Right lung (tissue), 5 donors: ENCODE data around the gene FAS. TPM values are rescaled to one million over a fixed set of nuclear protein-coding genes. Genes with fewer than 3 reads are reported as not detected.

ENCODE experiments used
- DNase-seq, 2 donors: peaks; one replicate each; pipeline ENCODE4 v3.0.0-alpha.2; 2013
- polyA plus RNA-seq, 5 donors: library from polyadenylated mRNA; unstranded; fragments of 120-200 nt; gene quantifications; one replicate each; pipeline versions ENCODE4 v1.2.1 to v1.2.3, GENCODE V29; 2013; ENCODE audit warnings: inconsistent platforms in 1 of 5, low replicate concordance in 1 of 5; ENCODE audit not compliant: insufficient read length in 5 of 5, insufficient read depth in 1 of 5

Gene FAS
- polyA plus RNA-seq, 5 donors, result 15.9 to 29.5 (median 24.6) TPM

DNA sequence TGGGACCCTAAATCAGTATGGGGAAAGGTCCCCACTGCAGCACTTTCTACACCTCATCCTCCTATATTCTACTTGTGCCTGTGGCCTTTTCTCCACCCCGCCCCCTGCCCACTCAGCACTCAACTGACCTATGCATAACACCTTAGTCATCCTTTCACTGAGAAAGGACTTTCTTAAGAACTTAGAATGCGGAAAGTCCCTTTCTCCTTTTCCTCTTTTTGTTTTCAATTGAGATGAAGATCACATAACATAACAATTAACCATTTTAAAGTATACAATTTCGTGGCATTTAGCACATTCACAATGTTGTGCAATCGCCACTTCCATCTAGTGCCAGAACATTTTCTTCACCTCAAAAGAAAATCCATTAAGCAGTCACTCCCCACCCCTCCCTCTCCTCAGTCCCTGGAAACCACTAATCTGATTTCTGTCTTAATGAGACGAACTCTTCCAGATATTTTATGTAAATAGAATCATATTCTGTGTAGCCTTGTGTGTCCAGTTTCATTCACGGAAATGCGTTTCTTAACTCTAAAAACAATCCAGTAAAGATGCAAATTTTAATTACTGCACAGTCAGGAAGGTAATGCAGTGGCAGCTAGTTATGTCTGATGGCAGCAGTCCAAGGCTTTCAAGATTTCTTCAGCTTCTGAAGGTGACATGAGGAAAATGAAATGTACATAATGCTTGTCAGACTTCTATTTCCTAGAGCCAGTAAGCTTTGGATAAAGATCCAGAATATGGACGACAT is 41.7 kb downstream of the FAS start:
- DNase-seq, result peak; percentile 40 to 46

DNA sequence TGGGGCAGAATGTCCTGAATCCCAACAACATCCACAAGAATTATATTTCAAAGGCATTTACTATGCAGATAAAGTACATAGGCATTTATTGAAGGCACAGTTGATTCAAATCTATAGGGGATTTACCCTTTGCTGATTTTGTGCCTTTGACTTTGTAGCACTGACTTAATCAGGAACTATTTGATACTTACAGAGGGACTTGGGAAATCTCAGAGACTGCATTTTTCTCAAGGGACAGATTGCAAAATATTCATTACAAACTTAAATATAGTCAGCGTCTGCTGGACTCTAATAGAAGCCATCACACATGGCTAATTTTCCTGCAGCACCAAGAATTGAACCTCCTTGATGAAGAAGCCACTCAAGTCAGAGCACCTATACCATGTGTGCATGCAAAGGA is 44.9 kb downstream of the FAS start:
- DNase-seq, result no peak

DNA sequence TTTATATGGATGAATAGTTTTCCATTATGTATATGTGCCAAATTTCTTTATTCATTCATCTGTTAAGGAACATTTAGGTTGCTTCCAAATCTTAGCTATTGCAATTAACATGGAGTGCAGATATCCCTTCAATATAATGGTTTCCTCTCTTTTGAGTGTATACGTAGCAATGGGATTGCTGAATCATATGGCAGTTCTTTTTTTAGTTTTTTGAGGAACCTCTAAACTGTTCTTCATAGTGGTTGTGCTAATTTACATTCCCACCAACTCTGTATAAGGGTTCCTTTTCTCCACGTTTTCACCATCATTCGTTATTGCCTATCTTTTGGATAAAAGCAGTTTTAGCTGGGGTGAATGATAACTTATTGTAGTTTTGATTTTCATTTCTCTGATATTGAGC is 46.5 kb downstream of the FAS start:
- no peak for DNase-seq

DNA sequence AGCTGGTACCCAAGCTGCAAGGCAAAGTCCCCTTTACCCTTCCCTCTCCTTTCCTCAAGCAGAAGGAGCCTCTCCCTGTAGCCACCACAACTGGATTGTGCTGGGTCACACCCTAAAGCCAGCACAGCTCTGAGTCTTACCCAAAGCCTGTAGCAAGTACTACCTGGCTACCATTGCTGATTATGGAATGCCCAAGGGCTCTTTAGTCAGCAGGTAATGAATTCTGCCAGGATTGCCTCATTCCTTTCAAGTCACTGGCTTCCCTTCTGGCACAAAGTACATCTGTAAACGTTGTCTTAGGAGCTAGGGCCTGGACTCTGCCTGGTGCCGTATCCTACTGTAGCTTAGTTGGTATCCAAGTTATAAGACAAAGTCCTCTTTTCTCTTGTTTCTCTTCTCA is 52.0 kb downstream of the FAS start:
- no peak for DNase-seq

DNA sequence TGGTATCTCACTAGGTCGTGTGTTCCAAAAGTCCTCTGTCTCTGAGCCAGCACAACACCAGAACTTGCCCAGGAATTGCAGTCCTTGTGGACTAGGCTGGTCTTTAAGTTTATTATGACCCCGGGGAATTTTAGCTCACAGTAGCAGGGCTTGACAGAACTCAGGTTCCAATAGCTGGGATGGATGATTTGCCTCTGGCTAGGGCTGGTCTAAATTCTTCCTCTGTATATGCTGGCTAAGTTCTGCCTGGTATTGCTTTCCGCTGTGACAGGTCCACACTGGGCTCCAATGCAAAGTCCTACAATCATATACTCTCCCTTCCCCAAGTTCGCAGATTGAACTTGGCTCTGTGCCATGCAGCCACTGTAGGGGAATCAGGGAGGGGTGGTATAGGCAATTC is 52.5 kb downstream of the FAS start:
- DNase-seq, result no peak

DNA sequence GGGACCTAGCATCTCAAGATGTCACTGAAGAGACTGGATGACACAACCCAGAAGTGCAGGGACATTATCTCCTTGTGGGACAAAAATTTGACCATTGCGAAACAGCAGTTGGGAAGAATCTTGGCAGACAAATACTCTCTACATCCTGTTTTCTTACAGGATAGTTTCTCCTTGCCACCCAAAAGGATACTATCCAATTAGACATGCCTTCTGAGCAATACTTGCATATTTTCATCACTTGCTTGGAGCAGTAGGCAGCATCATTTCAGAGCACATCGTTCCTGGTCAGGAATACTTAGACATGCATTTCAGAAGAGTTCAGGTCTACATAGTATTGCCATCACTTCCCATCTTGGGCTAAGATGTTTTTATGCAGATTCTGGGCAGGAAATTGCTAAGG is 56.8 kb downstream of the FAS start:
- DNase-seq, result no peak

DNA sequence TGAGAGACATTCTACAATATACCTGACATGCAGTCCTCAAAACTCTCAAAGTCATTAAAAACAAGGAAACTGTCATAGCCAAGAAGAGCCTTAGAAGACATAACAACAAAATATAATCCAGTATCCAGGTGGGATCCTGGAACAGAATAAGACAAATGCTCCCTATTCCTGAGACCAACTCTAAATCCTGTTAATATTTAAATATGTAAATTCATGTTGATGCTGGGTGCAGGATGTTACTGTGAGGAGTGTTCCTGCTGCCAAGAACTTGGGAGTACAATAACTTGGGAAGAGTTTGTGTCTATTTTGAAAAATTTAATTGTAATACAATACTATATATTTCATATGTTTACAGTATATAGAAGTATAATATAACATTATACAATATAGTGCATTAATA is 61.0 kb downstream of the FAS start:
- no peak for DNase-seq

DNA sequence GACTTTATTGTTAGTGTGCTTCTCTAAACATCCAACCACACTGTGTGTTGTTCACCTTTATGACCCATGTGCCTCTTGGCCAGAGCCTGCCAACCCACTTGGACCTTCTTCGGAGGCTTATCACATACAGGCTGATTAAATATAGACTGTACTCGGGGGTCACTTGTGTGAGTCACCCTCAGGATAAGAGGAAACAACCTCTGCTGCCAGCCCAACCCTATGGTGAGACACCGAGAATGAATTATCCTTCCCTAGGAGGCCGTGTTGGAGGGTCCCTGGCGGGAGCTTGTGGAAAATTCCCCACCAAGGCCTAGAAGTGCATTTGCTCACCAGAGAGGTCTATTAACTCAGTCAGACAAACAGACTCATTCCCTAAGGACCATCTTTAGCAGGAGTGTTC is 63.0 kb downstream of the FAS start:
- no peak for DNase-seq

DNA sequence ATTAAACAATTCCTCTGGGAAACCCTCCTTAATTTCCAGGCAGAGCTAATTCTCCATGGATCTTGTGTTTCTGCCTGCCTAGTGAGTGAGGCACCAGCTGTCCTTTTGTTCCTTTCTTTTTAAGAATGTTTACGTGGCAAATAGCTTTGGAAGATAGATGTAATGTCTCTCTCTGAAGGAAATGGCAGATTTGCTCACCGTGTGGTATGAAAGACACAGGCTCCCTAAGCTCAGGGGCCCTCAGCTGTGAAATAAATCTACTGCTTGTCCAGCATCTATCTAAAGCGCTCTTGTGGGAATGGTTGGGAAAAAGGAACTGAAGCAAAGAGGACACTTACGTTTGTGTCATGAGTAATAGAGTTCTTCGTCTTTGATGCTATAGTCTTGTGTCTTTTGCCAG is 64.6 kb downstream of the FAS start:
- DNase-seq, result no peak

DNA sequence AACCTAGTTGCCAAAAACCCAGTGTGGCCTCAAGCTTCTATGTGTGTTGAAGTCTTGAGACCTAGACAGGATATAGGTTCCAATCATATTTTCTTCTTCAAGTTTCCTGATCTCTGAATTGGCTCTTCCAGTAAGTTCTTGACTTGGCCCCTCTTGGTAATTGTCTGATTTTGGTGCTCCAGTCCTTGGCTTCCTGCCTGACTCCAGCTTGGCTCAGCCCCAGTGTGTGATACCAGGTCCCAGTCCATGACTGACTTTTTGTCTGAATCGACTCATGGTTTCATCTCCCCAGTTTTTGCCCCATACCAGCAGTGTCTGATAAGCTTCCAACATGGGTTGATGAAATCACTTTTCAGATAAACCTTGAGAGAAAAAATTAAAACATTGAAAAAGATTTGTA is 72.3 kb downstream of the FAS start:
- no peak for DNase-seq

DNA sequence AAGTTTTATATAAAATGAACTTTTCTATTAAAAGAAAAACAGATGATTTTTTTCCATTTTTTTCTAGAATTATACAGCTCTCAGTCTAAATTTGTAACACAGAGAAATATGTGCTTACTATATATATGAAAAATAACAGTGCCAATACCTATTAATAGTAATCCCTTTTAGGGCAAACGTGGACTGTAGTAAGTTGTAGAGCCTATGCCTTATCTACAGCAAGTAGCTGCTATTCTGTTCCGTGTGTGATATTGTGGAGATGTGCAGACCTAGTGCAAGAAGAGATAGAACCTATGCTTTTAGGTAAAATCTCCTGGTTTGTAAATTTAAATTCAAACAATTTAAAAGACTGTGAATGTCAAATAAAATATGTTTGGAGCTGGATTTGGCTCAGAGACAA is 72.9 kb downstream of the FAS start:
- DNase-seq, result no peak

DNA sequence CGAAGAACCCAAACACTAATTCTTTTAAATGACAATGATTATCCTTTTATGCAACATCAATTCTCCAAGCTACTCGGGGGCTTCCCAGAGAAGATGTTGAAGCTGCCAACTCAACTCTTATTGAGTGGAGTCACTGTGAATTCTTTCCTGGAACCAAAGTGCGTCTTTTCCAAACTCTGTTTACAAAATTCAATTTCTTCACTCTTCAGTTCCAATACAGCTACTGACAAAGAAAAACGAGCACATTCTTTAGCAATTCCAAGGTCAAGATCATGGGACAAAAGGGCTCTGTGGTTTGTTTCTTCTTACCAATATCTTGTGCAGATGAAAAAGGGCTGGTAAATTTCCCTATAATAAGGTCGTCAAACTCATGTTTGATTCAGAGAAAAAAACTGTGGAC is 74.2 kb downstream of the FAS start:
- DNase-seq, result no peak

Other genes starting within 250 kb of the FAS start
- not detected for gene LIPN, start 230.8 kb upstream of the FAS start, polyA plus RNA-seq
- under 1 TPM in 2 of 5 donors, not detected in 3; 0.09 to 0.12 TPM for gene LIPM, start 188.1 kb upstream of the FAS start, polyA plus RNA-seq
- gene ANKRD22, start 139.0 kb upstream of the FAS start, polyA plus RNA-seq, result 1 to 10 TPM in 1 of 5 donors, under 1 TPM in 4; 0.22 to 1.0 (median 0.70) TPM
- gene STAMBPL1, start 110.6 kb upstream of the FAS start, polyA plus RNA-seq, result 10 to 100 TPM in 3 of 5 donors, 1 to 10 TPM in 2; 6.4 to 14.4 (median 13.0) TPM
- gene ACTA2, start 38.0 kb upstream of the FAS start, polyA plus RNA-seq, result 100 to 1,000 TPM; 392 to 763 (median 536) TPM
- under 1 TPM; 0.10 to 0.22 (median 0.21) TPM for gene CH25H, start 216.5 kb downstream of the FAS start, polyA plus RNA-seq